Subcutaneous adipose tissue (tissue), 4 donors: Measurements from ENCODE around the gene PRPSAP1. TPM values are rescaled to one million over a fixed set of nuclear protein-coding genes. Genes with fewer than 3 reads are reported as not detected.

Experiments used
- CTCF ChIP-seq: fragments of 450-650 bp; IDR thresholded peaks from one replicate; pipeline ENCODE4 v1.5.1; 2016; ENCODE audit warnings: low read depth, mild to moderate bottlenecking, control low read depth, antibody characterized with exemption, moderate library complexity
- total RNA-seq, 4 donors: library from RNA; depleted of rRNA; stranded (reverse); fragments of >200 nt; gene quantifications; one replicate each; pipeline ENCODE4 v1.1.0, GENCODE V29; 2016

Gene PRPSAP1
- total RNA-seq, 4 donors from 2014 or later: 64.4 to 104 (median 71.2) TPM

- no peak for TF ChIP-seq CTCF
These were observed 88.0 kb downstream of the PRPSAP1 start for GRCh38 chr17:76265624-76266243.

DNA sequence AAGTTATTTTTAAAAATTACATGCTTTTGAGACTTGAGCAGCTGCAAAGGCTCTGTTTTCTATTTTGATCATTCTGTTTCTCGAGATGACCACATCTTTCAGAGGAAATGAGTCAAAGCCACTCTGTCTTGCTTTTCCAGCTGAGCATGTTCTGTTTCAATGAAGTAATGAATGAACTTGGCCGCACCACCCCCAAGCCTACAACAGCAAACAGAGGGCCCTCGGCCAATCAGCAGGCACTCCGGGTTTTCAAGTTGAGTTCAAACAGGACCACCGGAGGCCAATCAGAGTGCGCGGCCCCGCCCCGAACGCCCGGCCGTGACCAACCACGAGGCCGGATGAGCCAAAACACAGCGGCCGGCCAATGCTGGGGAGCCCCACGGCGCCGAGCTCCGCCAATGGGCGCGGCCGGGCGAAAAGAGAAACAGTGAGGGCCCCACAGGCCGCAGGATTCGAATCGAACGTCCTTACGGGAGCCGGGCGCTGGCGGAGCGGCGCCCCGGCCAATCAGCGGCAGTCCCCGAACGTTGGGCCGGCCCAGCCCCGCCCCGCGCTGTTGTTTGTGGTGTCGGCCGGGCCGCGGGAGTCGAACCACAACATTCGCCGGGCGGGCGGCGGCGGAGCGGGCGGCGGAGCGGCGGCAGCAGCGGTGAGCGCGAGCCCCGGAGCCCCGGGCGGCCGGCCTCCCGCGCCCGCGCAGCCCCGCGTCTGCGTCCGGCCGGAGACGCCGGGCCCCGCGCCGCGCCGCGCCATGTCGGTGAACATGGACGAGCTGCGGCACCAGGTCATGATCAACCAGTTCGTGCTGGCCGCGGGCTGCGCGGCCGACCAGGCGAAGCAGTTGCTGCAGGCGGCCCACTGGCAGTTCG, 88.7 kb downstream of the PRPSAP1 start, which contains the start of gene UBALD2:
Gene UBALD2 (plus strand): TSS at position 594 of the 869 bp plus-strand sequence. CDS start 158 bp downstream, at position 752.
- no peak for TF ChIP-seq CTCF

DNA sequence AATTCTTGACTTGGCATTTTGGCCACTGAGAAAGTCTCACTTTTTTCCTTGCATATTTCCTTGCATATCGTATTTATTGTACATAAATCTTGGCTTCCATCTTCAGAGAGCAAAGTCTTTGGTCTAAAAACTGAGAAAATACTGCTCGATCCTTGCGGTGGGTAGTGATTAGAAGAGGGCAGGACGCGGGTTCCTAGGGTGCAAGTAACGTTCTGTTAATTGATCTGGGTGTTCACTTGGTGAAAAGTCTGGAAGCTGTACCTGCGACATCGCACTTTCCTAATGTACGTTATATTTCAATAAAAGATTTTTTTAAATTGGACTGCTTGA, 89.3 kb downstream of the PRPSAP1 start:
- no peak for TF ChIP-seq CTCF

DNA sequence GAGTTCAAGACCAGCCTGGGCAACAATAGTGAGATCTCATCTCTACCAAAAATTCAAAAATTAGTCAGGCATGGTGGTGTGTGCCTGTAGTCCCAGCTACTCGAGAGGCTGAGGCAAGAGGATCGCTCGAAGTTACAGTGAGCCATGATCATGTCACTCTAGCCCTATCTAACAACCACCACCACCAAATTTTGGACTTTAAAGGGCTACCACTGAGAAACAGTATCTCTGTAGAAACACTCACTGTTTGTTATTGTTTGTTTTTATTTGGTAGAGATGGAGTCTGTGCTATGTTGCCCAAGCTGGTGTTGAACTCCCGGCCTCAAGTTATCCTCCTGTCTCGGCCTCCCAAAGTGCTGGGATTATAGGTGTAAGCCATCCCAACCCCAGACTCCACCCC, 89.8 kb downstream of the PRPSAP1 start:
- no peak for TF ChIP-seq CTCF

GRCh38 chr17:76262732-76263344, 90.9 kb downstream of the PRPSAP1 start:
- no peak for TF ChIP-seq CTCF

- no peak for TF ChIP-seq CTCF
These were observed 92.1 kb downstream of the PRPSAP1 start for GRCh38 chr17:76261421-76262215.
